DND-41 (cell line): ENCODE results near the gene FASN.

Experiments
- ATAC-seq: fragments of 200-7000 bp; cut with Tn5 transposase; 3 replicates; pipeline ENCODE4 v1.9.1; 2021; ENCODE audit warnings: low read depth; ENCODE audit not compliant: insufficient read depth
- DNase-seq: peaks from one replicate; pipeline ENCODE4 v3.0.0-alpha.2; 2020
- H2AFZ ChIP-seq: 2 replicates; pipeline ENCODE4 v1.6.0; 2012; ENCODE audit warnings: low read depth, low read length
- H3K27ac ChIP-seq: 2 replicates; pipeline ENCODE4 v1.5.1; 2012; ENCODE audit warnings: low read length, inconsistent platforms
- H3K27me3 ChIP-seq: fragments of 200-600 bp; sonication (generic); 2 replicates; pipeline ENCODE4 v1.6.0; 2012; ENCODE audit warnings: low read length, mild to moderate bottlenecking, inconsistent platforms; ENCODE audit not compliant: insufficient read depth, poor library complexity
- H3K36me3 ChIP-seq: 2 replicates; pipeline ENCODE4 v1.5.1; 2012; ENCODE audit warnings: low read length, inconsistent platforms; ENCODE audit not compliant: insufficient read depth
- H3K4me1 ChIP-seq: 2 replicates; pipeline ENCODE4 v1.5.1; 2012; ENCODE audit warnings: mild to moderate bottlenecking, low read length; ENCODE audit not compliant: insufficient read depth
- H3K4me2 ChIP-seq: 2 replicates; pipeline ENCODE4 v1.6.0; 2012; ENCODE audit warnings: mild to moderate bottlenecking, moderate library complexity, low read length, inconsistent platforms; ENCODE audit not compliant: insufficient read depth
- H3K4me3 ChIP-seq, 2 experiments: fragments of 200-600 bp in 1 of 2; shearing (Covaris generic) in 1 of 2; 2 replicates each; pipeline ENCODE4 v1.5.1; 2012 to 2016; ENCODE audit warnings: inconsistent platforms in 2 of 2, low read length in 2 of 2, mild to moderate bottlenecking in 2 of 2, low read depth in 1 of 2, moderate library complexity in 1 of 2
- H3K79me2 ChIP-seq: 2 replicates; pipeline ENCODE4 v1.6.0; 2012; ENCODE audit warnings: low read length, inconsistent platforms; ENCODE audit not compliant: insufficient read depth
- H3K9ac ChIP-seq: 2 replicates; pipeline ENCODE4 v1.6.0; 2012; ENCODE audit warnings: low read depth, mild to moderate bottlenecking, inconsistent platforms, low read length, moderate library complexity
- H3K9me3 ChIP-seq: 2 replicates; pipeline ENCODE4 v1.5.1; 2012; ENCODE audit warnings: low read length, moderate library complexity, mild to moderate bottlenecking, inconsistent platforms; ENCODE audit not compliant: insufficient read depth, severe bottlenecking
- H4K20me1 ChIP-seq: 2 replicates; pipeline ENCODE4 v1.6.0; 2012; ENCODE audit warnings: low read length; ENCODE audit not compliant: insufficient read depth
- CTCF ChIP-seq: IDR thresholded peaks from 2 replicates; pipeline ENCODE4 v1.5.1; 2012; ENCODE audit warnings: borderline replicate concordance, low read length, moderate library complexity, mild to moderate bottlenecking; ENCODE audit not compliant: poor library complexity, severe bottlenecking; ENCODE audit errors: extremely low read depth
- EZH2 ChIP-seq: IDR thresholded peaks from 3 replicates; pipeline ENCODE4 v1.6.1; 2012; ENCODE audit warnings: borderline replicate concordance, low read depth, mild to moderate bottlenecking, moderate library complexity, low read length, inconsistent platforms; ENCODE audit not compliant: severe bottlenecking

Gene FASN

GRCh38 chr17:82080789-82081464 lies 17.1 kb downstream of the FASN start:
- Histone ChIP-seq H3K79me2 (no peaks in the 10 kb centered on the region; the same call in 1 of the 2 replicates), H2AFZ (no peak overlapping the region), H3K4me2 (no peak overlapping the region), H3K9ac (no peak overlapping the region), H3K9me3 (no peaks in the 10 kb centered on the region), H3K4me1 (no peaks in the 10 kb centered on the region), H3K36me3 (peaks cover 82% of the 10 kb centered on the region), H4K20me1 (peaks cover 81% of the 10 kb centered on the region), H3K27me3 (no peaks in the 10 kb centered on the region), H3K4me3 (no peak overlapping the region), H3K27ac (no peak overlapping the region)
- no peak for DNase-seq
- TF ChIP-seq EZH2: no peak
- no peak for ATAC-seq

GRCh38 chr17:82080048-82080788 lies 17.8 kb downstream of the FASN start:
- no peak overlapping the region for H3K9ac ChIP-seq
- H3K9me3 ChIP-seq: no peaks in the 10 kb centered on the region
- no peaks in the 10 kb centered on the region for H3K79me2 ChIP-seq
- no peak overlapping the region for H3K27ac ChIP-seq
- H4K20me1 ChIP-seq: peaks cover 75% of the 10 kb centered on the region
- peaks cover 75% of the 10 kb centered on the region for H3K36me3 ChIP-seq
- H2AFZ ChIP-seq: no peak overlapping the region
- DNase-seq (no peak), ATAC-seq (no peak)
- no peaks in the 10 kb centered on the region for H3K4me1 ChIP-seq
- TF ChIP-seq CTCF (no peak), EZH2 (no peak)
- no peaks in the 10 kb centered on the region for H3K27me3 ChIP-seq
- no peak overlapping the region for H3K4me2 ChIP-seq
- no peak overlapping the region for H3K4me3 ChIP-seq

- no peak overlapping the region for H3K4me2 ChIP-seq
- DNase-seq (no peak), ATAC-seq (no peak)
- H4K20me1 ChIP-seq: peaks cover 66% of the 10 kb centered on the region
- no peak overlapping the region for H2AFZ ChIP-seq
- no peaks in the 10 kb centered on the region for H3K9me3 ChIP-seq
- no peak overlapping the region for H3K4me3 ChIP-seq
- TF ChIP-seq CTCF (no peak), EZH2 (no peak)
- no peak overlapping the region for H3K27ac ChIP-seq
- H3K27me3 ChIP-seq: no peaks in the 10 kb centered on the region
- H3K36me3 ChIP-seq: peaks cover 64% of the 10 kb centered on the region
- no peak overlapping the region for H3K9ac ChIP-seq
- no peaks in the 10 kb centered on the region for H3K4me1 ChIP-seq
- no peaks in the 10 kb centered on the region for H3K79me2 ChIP-seq
Measured at GRCh38 chr17:82079001-82079677, 18.9 kb downstream of the FASN start.

GRCh38 chr17:82078433-82078832 lies 19.6 kb downstream of the FASN start:
- Histone ChIP-seq H4K20me1 (peaks cover 59% of the 10 kb centered on the region), H3K36me3 (peaks cover 57% of the 10 kb centered on the region)
- no peak for DNase-seq

More at GRCh38 chr17:82078433-82078832, 19.6 kb downstream of the FASN start:
- no peak for TF ChIP-seq CTCF
- TF ChIP-seq EZH2: no peak
- Histone ChIP-seq H3K9me3 (no peaks in the 10 kb centered on the region), H3K27ac (no peak overlapping the region), H3K9ac (no peak overlapping the region), H2AFZ (no peak overlapping the region), H3K79me2 (no peaks in the 10 kb centered on the region), H3K27me3 (no peaks in the 10 kb centered on the region), H3K4me2 (no peak overlapping the region), H3K4me1 (no peaks in the 10 kb centered on the region), H3K4me3 (no peak overlapping the region)
- ATAC-seq: no peak
